Peyer's patch (tissue), 4 donors: ENCODE data around the gene ADAP1.

Experiments used
- POLR2A ChIP-seq, 2 donors: fragments of 450-650 bp; IDR thresholded peaks; one replicate each; pipeline ENCODE4 v1.5.1; 2017; ENCODE audit warnings: antibody characterized with exemption in 2 of 2, mild to moderate bottlenecking in 2 of 2, moderate library complexity in 2 of 2
- TF ChIP-seq, protein P1 (sequence below), 6 experiments: fragments of 450-650 bp in 4 of 6; fragments of 200-600 bp in 2 of 6; sonication (generic) in 1 of 6; IDR thresholded peaks; one replicate each; pipeline ENCODE4 v1.5.1; 2017 to 2019; ENCODE audit warnings: antibody characterized with exemption in 6 of 6, mild to moderate bottlenecking in 3 of 6, moderate library complexity in 1 of 6

DNA sequence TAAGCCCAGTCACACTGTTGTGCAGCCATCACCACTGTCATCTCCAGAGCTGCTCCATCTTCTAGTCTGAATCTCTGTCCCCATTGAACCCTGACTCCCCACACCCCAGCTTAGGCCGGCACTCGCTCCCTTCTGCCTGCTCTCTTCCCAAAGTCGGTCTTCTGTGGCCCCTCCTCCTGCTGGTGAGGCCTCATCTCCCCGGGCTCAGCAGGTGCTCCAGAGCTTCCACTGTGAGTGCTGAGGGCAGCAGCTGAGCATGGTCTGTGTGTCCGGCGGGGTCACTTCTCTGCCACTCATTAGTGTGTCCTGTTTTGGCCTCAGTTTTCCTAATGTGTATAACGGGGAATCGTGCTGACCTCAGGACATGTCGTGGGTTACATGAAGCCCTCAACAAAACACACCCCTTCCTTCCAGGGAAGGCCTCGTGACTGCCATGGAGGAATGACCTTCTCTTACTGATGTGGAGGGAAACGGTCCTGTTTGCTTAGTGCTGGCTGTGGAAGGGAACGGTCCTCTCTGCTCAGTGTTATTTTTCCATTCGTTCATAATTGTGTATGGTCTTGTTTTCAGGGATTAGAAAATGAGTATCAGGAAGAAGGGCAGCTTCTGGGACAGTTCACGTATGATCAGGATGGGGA is 82.5 kb downstream of the ADAP1 start:
- TF ChIP-seq, protein P1, sequence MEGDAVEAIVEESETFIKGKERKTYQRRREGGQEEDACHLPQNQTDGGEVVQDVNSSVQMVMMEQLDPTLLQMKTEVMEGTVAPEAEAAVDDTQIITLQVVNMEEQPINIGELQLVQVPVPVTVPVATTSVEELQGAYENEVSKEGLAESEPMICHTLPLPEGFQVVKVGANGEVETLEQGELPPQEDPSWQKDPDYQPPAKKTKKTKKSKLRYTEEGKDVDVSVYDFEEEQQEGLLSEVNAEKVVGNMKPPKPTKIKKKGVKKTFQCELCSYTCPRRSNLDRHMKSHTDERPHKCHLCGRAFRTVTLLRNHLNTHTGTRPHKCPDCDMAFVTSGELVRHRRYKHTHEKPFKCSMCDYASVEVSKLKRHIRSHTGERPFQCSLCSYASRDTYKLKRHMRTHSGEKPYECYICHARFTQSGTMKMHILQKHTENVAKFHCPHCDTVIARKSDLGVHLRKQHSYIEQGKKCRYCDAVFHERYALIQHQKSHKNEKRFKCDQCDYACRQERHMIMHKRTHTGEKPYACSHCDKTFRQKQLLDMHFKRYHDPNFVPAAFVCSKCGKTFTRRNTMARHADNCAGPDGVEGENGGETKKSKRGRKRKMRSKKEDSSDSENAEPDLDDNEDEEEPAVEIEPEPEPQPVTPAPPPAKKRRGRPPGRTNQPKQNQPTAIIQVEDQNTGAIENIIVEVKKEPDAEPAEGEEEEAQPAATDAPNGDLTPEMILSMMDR (IDR thresholded peaks at IDR 0.05): no peak
- TF ChIP-seq POLR2A (IDR thresholded peaks at IDR 0.05): no peak
